Urothelium cell line (cell line): Measurements from ENCODE around the gene SNAP25.

ENCODE experiments used
- DNase-seq: peaks from one replicate; pipeline ENCODE4 v3.0.0; 2011; ENCODE audit warnings: low spot score, mixed read lengths
- FAIRE-seq: peaks from 2 replicates; lab custom pipeline; 2011; peaks lifted over from hg19 to GRCh38; lab: Jason Lieb, UNC

Gene SNAP25

GRCh38 chr20:10261702-10262101 is 43.1 kb downstream of the SNAP25 start:
- FAIRE-seq = no peak

GRCh38 chr20:10263385-10264165 is 44.9 kb downstream of the SNAP25 start:
- FAIRE-seq = no peak
- DNase-seq = no peak

More at GRCh38 chr20:10261702-10262101, 43.1 kb downstream of the SNAP25 start:
- DNase-seq = no peak

- no peak for DNase-seq
- FAIRE-seq = no peak
Measured at GRCh38 chr20:10264166-10264558, 45.5 kb downstream of the SNAP25 start.

GRCh38 chr20:10268636-10269035 is 50.0 kb downstream of the SNAP25 start:
- DNase-seq (no peak), FAIRE-seq (no peak)

- FAIRE-seq (no peak), DNase-seq (no peak)
Measured at GRCh38 chr20:10270630-10271029, 52.0 kb downstream of the SNAP25 start.

- no peak for DNase-seq
- FAIRE-seq = no peak
Measured at GRCh38 chr20:10271494-10272219, 53.0 kb downstream of the SNAP25 start.

- FAIRE-seq (no peak), DNase-seq (no peak)
Measured at GRCh38 chr20:10276878-10277580, 58.4 kb downstream of the SNAP25 start.

GRCh38 chr20:10277616-10278015 is 59.0 kb downstream of the SNAP25 start:
- DNase-seq (no peak), FAIRE-seq (no peak)

GRCh38 chr20:10278412-10278811 is 59.8 kb downstream of the SNAP25 start:
- FAIRE-seq = no peak
- DNase-seq = no peak

GRCh38 chr20:10280018-10280908 is 61.6 kb downstream of the SNAP25 start:
- DNase-seq (no peak), FAIRE-seq (no peak)

GRCh38 chr20:10281911-10282310 is 63.3 kb downstream of the SNAP25 start:
- DNase-seq (no peak), FAIRE-seq (no peak)

GRCh38 chr20:10282979-10283456 is 64.4 kb downstream of the SNAP25 start:
- FAIRE-seq (no peak), DNase-seq (peak; percentile 32)

- DNase-seq (no peak), FAIRE-seq (no peak)
Measured at GRCh38 chr20:10286356-10286755, 67.7 kb downstream of the SNAP25 start.

- no peak for DNase-seq
- FAIRE-seq = no peak
Measured at GRCh38 chr20:10288421-10288820, 69.8 kb downstream of the SNAP25 start.

- no peak for FAIRE-seq
- no peak for DNase-seq
Measured at GRCh38 chr20:10288954-10289646, 70.5 kb downstream of the SNAP25 start.

- no peak for FAIRE-seq
- no peak for DNase-seq
Measured at GRCh38 chr20:10291568-10292248, 73.1 kb downstream of the SNAP25 start.

- DNase-seq = no peak
- FAIRE-seq = no peak
Measured at GRCh38 chr20:10297223-10297622, 78.6 kb downstream of the SNAP25 start.

- DNase-seq (no peak), FAIRE-seq (no peak)
Measured at GRCh38 chr20:10297684-10298240, 79.1 kb downstream of the SNAP25 start.
